Suppressor macrophage treated with lipopolysaccharide for 1 hour (primary cell): ENCODE measurements around the gene SALL4.
"Not testable (repeated sequence)": the region's sequence is repeated elsewhere in the genome, so short reads cannot be mapped to it uniquely, and the experiment has no call there.

Experiments
- DNase-seq, 3 donors: peaks; one replicate each; pipeline ENCODE4 v3.0.0-alpha.2; 2020 to 2022

Gene SALL4

GRCh38 chr20:51763965-51764602 lies 38.2 kb downstream of the SALL4 start:
- DNase-seq, result peak in 1 of 3 donors; percentile 51

- DNase-seq, result no peak
Observed at GRCh38 chr20:51760905-51761546, 41.3 kb downstream of the SALL4 start.

GRCh38 chr20:51759769-51760510 lies 42.4 kb downstream of the SALL4 start:
- DNase-seq, result no peak

GRCh38 chr20:51758978-51759544 lies 43.3 kb downstream of the SALL4 start:
- DNase-seq, result no peak

- no peak for DNase-seq
Observed at GRCh38 chr20:51757226-51757625, 45.1 kb downstream of the SALL4 start.

- DNase-seq, result no peak
Observed at GRCh38 chr20:51756653-51757052, 45.7 kb downstream of the SALL4 start.

GRCh38 chr20:51753220-51753619 lies 49.1 kb downstream of the SALL4 start:
- not testable (repeated sequence) for DNase-seq

GRCh38 chr20:51752343-51752951 lies 49.9 kb downstream of the SALL4 start:
- no peak for DNase-seq

- DNase-seq, result no peak
Observed at GRCh38 chr20:51750770-51751388, 51.4 kb downstream of the SALL4 start.

- peak; percentile 78 to 87 (median 81) for DNase-seq
Observed at GRCh38 chr20:51750037-51750769, 52.1 kb downstream of the SALL4 start.

- DNase-seq, result peak in 2 of 3 donors; percentile 19 to 79
Observed at GRCh38 chr20:51749674-51750036, 52.7 kb downstream of the SALL4 start.

- no peak for DNase-seq
Observed at GRCh38 chr20:51747182-51747911, 55.0 kb downstream of the SALL4 start.

- DNase-seq, result no peak
Observed at GRCh38 chr20:51745804-51746203, 56.5 kb downstream of the SALL4 start.

GRCh38 chr20:51740838-51741237 lies 61.5 kb downstream of the SALL4 start:
- DNase-seq, result no peak

GRCh38 chr20:51740308-51740707 lies 62.0 kb downstream of the SALL4 start:
- DNase-seq, result not testable (repeated sequence)

- no peak for DNase-seq
Observed at GRCh38 chr20:51739722-51740249, 62.5 kb downstream of the SALL4 start.

- no peak for DNase-seq
Observed at GRCh38 chr20:51738877-51739447, 63.4 kb downstream of the SALL4 start.

- DNase-seq, result not testable (repeated sequence)
Observed at GRCh38 chr20:51738261-51738660, 64.1 kb downstream of the SALL4 start.

- DNase-seq, result no peak
Observed at GRCh38 chr20:51736947-51737346, 65.4 kb downstream of the SALL4 start.

- no peak for DNase-seq
Observed at GRCh38 chr20:51735728-51736600, 66.4 kb downstream of the SALL4 start.
